HepG2 (cell line): ENCODE measurements around the gene C1QBP. TPM values are rescaled to one million over a fixed set of nuclear protein-coding genes. Genes with fewer than 3 reads are reported as not detected.

Experiments
- AHDC1 ChIP-seq: sonication (generic); formaldehyde crosslinking; IDR thresholded peaks from 2 replicates; pipeline ENCODE4 v1.5.1; 2020; ENCODE audit warnings: mild to moderate bottlenecking, missing genetic modification reagents, borderline replicate concordance
- CBX5 ChIP-seq: sonication (generic); formaldehyde crosslinking; IDR thresholded peaks from 2 replicates; pipeline ENCODE4 v1.4.0; 2020; ENCODE audit warnings: missing genetic modification reagents, borderline replicate concordance
- FOXA3 ChIP-seq: IDR thresholded peaks from 2 replicates; pipeline ENCODE4 v1.6.1; 2016; ENCODE audit warnings: missing genetic modification reagents, missing compliant biosample characterization
- IRF2 ChIP-seq: IDR thresholded peaks from 2 replicates; pipeline ENCODE4 v1.6.1; 2018; ENCODE audit warnings: missing genetic modification reagents, missing compliant biosample characterization
- ISL2 ChIP-seq: sonication (generic); formaldehyde crosslinking; IDR thresholded peaks from 2 replicates; pipeline ENCODE4 v1.5.0; 2020; ENCODE audit warnings: missing genetic modification reagents
- KLF6 ChIP-seq: IDR thresholded peaks from 2 replicates; pipeline ENCODE4 v1.8.0; 2016; ENCODE audit warnings: missing biosample characterization, missing genetic modification reagents
- MEIS1 ChIP-seq: sonication (generic); formaldehyde crosslinking; IDR thresholded peaks from 2 replicates; pipeline ENCODE4 v1.9.0; 2021; ENCODE audit warnings: mild to moderate bottlenecking, missing genetic modification reagents, moderate library complexity, borderline replicate concordance
- MLX ChIP-seq: IDR thresholded peaks from 2 replicates; pipeline ENCODE4 v1.6.1; 2016
- MXI1 ChIP-seq: IDR thresholded peaks from 3 replicates; pipeline ENCODE4 v1.6.1; 2012; ENCODE audit warnings: low read depth, low read length, inconsistent platforms, borderline replicate concordance
- NR2F1 ChIP-seq, 2 experiments: fragments of 450-650 bp in 1 of 2; formaldehyde crosslinking in 1 of 2; IDR thresholded peaks; 2 replicates each; pipeline versions ENCODE4 v1.5.0 to v1.6.1; 2016 to 2020; ENCODE audit warnings: mild to moderate bottlenecking in 1 of 2, missing compliant biosample characterization in 1 of 2, missing genetic modification reagents in 1 of 2, moderate library complexity in 1 of 2
- NR2F6 ChIP-seq, 2 experiments: IDR thresholded peaks; 2 replicates each; pipeline ENCODE4 v1.6.1; 2016; ENCODE audit warnings: antibody characterized with exemption in 1 of 2, mild to moderate bottlenecking in 1 of 2
- PHF21A ChIP-seq: sonication (generic); formaldehyde crosslinking; IDR thresholded peaks from 2 replicates; pipeline ENCODE4 v1.5.0; 2020; ENCODE audit warnings: mild to moderate bottlenecking, missing genetic modification reagents
- SOX5 ChIP-seq: IDR thresholded peaks from 2 replicates; pipeline ENCODE4 v1.6.1; 2016; ENCODE audit warnings: borderline replicate concordance
- YEATS2 ChIP-seq: sonication (generic); formaldehyde crosslinking; IDR thresholded peaks from 2 replicates; pipeline ENCODE4 v1.4.0; 2020; ENCODE audit warnings: missing genetic modification reagents, borderline replicate concordance
- ZNF569 ChIP-seq: sonication (generic); formaldehyde crosslinking; IDR thresholded peaks from 2 replicates; pipeline ENCODE4 v1.5.0; 2020; ENCODE audit warnings: mild to moderate bottlenecking, missing genetic modification reagents, moderate library complexity, borderline replicate concordance
- ZNF775 ChIP-seq: sonication (generic); formaldehyde crosslinking; IDR thresholded peaks from 2 replicates; pipeline ENCODE4 v1.4.0; 2020; ENCODE audit warnings: missing genetic modification reagents, mild to moderate bottlenecking, moderate library complexity, borderline replicate concordance
- ZNF777 ChIP-seq: sonication (generic); formaldehyde crosslinking; IDR thresholded peaks from 2 replicates; pipeline ENCODE4 v1.4.0; 2020; ENCODE audit warnings: missing genetic modification reagents
- ZNF792 ChIP-seq: IDR thresholded peaks from 2 replicates; pipeline ENCODE4 v1.6.1; 2016
- polyA plus RNA-seq, 8 experiments: library from polyadenylated mRNA; depleted of rRNA in 3 of 8; stranded (reverse) in 7 of 8; unstranded in 1 of 8; fragments of >200 nt; fragmentation: Illumina TruSeq in 4 of 8; extraction: Trizol in 4 of 8; gene quantifications; 2 replicates each; pipeline versions ENCODE4 v1.2.1 to v1.2.3, GENCODE V29; 2011 to 2016; ENCODE audit warnings: low read depth in 4 of 8, missing spikeins in 1 of 8, mixed read lengths in 1 of 8; ENCODE audit not compliant: insufficient read depth in 1 of 8
- total RNA-seq, 5 experiments: library from RNA; depleted of rRNA; stranded (reverse); fragments of >200 nt; fragmentation: Illumina TruSeq; extraction: Trizol; gene quantifications; 2 replicates each; pipeline ENCODE4 v1.2.3, GENCODE V29; 2016; ENCODE audit warnings: low read depth in 1 of 5
- TF ChIP-seq, protein P1 (sequence below): sonication (generic); formaldehyde crosslinking; IDR thresholded peaks from 2 replicates; pipeline ENCODE4 v1.4.0; 2020; ENCODE audit warnings: missing genetic modification reagents, low read depth, mild to moderate bottlenecking, borderline replicate concordance
- TF ChIP-seq, protein P2 (sequence below), 2 experiments: IDR thresholded peaks; 2 replicates each; pipeline ENCODE4 v1.6.1; 2011 to 2012; ENCODE audit warnings: low read length in 2 of 2, borderline replicate concordance in 1 of 2, low read depth in 1 of 2, mild to moderate bottlenecking in 1 of 2, moderate library complexity in 1 of 2

C1QBP gene
- total and polyA plus RNA-seq, 2 of the 13 experiments (the other 11 are each of a cell fraction or from before 2014, with no cell fraction given), result 219 to 680 TPM

- TF ChIP-seq MLX (CRISPR knock-in tag) (0 out of 2 replicates have a peak, but pooled peaks have one; percentile 34), PHF21A (CRISPR knock-in tag) (peak; percentile 71; the same call in 1 of the 2 replicates), NR2F1 (CRISPR knock-in tag; IDR thresholded peaks at IDR 0.05) (peak; percentile 56 to 72; a peak in 3 of 4 replicates), KLF6 (no peak), ZNF777 (CRISPR knock-in tag) (peak; percentile 40; the same call in 1 of the 2 replicates), ZNF775 (no peak), AHDC1 (CRISPR knock-in tag) (peak; percentile 50; the same call in 1 of the 2 replicates), ISL2 (CRISPR knock-in tag) (0 out of 2 replicates have a peak, but pooled peaks have one; percentile 51), ZNF792 (CRISPR knock-in tag) (no peak), IRF2 (CRISPR knock-in tag) (peak; percentile 58; the same call in 1 of the 2 replicates), MXI1 (peak; percentile 42; the same call in 1 of the 3 replicates), ZNF569 (CRISPR knock-in tag) (no peak), SOX5 (CRISPR knock-in tag) (peak; percentile 80; the same call in 1 of the 2 replicates), CBX5 (no peak), YEATS2 (0 out of 2 replicates have a peak, but pooled peaks have one; percentile 32), FOXA3 (CRISPR knock-in tag) (peak; percentile 87), MEIS1 (CRISPR knock-in tag) (0 out of 2 replicates have a peak, but pooled peaks have one; percentile 51), NR2F6 (IDR thresholded peaks at IDR 0.05) (peak; percentile 87), NR2F6 (CRISPR knock-in tag; IDR thresholded peaks at IDR 0.05) (peak; percentile 89)
- TF ChIP-seq, protein P1, sequence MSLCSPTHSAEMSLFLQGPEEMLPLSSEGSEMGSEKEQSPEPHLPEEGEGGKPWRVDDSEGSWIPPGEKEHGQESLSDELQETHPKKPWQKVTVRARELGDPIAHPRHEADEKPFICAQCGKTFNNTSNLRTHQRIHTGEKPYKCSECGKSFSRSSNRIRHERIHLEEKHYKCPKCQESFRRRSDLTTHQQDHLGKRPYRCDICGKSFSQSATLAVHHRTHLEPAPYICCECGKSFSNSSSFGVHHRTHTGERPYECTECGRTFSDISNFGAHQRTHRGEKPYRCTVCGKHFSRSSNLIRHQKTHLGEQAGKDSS (CRISPR knock-in tag), result no peak
- TF ChIP-seq, protein P2, sequence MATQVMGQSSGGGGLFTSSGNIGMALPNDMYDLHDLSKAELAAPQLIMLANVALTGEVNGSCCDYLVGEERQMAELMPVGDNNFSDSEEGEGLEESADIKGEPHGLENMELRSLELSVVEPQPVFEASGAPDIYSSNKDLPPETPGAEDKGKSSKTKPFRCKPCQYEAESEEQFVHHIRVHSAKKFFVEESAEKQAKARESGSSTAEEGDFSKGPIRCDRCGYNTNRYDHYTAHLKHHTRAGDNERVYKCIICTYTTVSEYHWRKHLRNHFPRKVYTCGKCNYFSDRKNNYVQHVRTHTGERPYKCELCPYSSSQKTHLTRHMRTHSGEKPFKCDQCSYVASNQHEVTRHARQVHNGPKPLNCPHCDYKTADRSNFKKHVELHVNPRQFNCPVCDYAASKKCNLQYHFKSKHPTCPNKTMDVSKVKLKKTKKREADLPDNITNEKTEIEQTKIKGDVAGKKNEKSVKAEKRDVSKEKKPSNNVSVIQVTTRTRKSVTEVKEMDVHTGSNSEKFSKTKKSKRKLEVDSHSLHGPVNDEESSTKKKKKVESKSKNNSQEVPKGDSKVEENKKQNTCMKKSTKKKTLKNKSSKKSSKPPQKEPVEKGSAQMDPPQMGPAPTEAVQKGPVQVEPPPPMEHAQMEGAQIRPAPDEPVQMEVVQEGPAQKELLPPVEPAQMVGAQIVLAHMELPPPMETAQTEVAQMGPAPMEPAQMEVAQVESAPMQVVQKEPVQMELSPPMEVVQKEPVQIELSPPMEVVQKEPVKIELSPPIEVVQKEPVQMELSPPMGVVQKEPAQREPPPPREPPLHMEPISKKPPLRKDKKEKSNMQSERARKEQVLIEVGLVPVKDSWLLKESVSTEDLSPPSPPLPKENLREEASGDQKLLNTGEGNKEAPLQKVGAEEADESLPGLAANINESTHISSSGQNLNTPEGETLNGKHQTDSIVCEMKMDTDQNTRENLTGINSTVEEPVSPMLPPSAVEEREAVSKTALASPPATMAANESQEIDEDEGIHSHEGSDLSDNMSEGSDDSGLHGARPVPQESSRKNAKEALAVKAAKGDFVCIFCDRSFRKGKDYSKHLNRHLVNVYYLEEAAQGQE (IDR thresholded peaks at IDR 0.05; ENCODE audit: borderline replicate concordance in 1 of 2, low read depth in 1 of 2, low read length in 2 of 2), result 0 out of 4 replicates have a peak, but pooled peaks of 1 of the 2 experiments have one; percentile 32
These were observed 33.6 kb downstream of the C1QBP start (continued) for GRCh38 chr17:5405400-5405799.
